HepG2 (cell line): Measurements from ENCODE around the gene UST. TPM values are rescaled to one million over a fixed set of nuclear protein-coding genes. Genes with fewer than 3 reads are reported as not detected.

Experiments used
- ATAC-seq: fragments of 200-7000 bp; cut with Tn5 transposase; 3 replicates; pipeline ENCODE4 v1.9.1; 2020; ENCODE audit warnings: mild to moderate bottlenecking, moderate library complexity
- BruUV-seq: library from RNA; stranded (reverse); fragments of 400-500 nt; replicated peaks from 2 replicates; lab custom pipeline; 2021; lab: Mats Ljungman, UMichigan
- CTCF ChIA-PET: fragments of 300-600 bp; formaldehyde crosslinking; extraction: SDS; loops from one replicate; lab custom pipeline; 2021; ENCODE audit warnings: low total read pairs, inconsistent platforms, low intra/inter-chr PET ratio; lab: Yijun Ruan, JAX
- POLR2A ChIA-PET: fragments of 350-600 bp; sonication (Branson Sonifier 250); formaldehyde crosslinking; loops from one replicate; lab custom pipeline; 2020; ENCODE audit warnings: antibody characterized with exemption, inconsistent platforms; lab: Yijun Ruan, JAX
- DNase-seq: peaks from one replicate; pipeline ENCODE4 v3.0.0-alpha.2; 2015; ENCODE audit warnings: low spot score
- FAIRE-seq: peaks from 3 replicates; lab custom pipeline; 2011; peaks lifted over from hg19 to GRCh38; lab: Jason Lieb, UNC
- H2AFZ ChIP-seq: one replicate; pipeline ENCODE4 v1.6.1; 2011; ENCODE audit warnings: low read length, inconsistent platforms
- H3K27ac ChIP-seq: fragments of 300-600 bp; 3 replicates; pipeline ENCODE4 v1.8.0; 2011; ENCODE audit warnings: mixed run types, mild to moderate bottlenecking, mixed read lengths, low read length, inconsistent platforms; ENCODE audit not compliant: insufficient read depth; ENCODE audit errors: extremely low read length
- H3K27me3 ChIP-seq, 2 experiments: fragments of 200-600 bp in 1 of 2; 2 replicates in 1 of 2; 3 replicates in 1 of 2; pipeline versions ENCODE4 v1.6.0 to v1.8.0; 2011; ENCODE audit warnings: low read length in 2 of 2, mild to moderate bottlenecking in 2 of 2, moderate library complexity in 2 of 2, inconsistent platforms in 1 of 2; ENCODE audit not compliant: insufficient read depth in 2 of 2, control insufficient read depth in 1 of 2
- H3K36me3 ChIP-seq, 2 experiments: fragments of 200-600 bp in 1 of 2; replicated peaks in 1 of 2; 2 replicates in 1 of 2; 3 replicates in 1 of 2; pipeline versions ENCODE4 v1.5.1 to v1.8.0; 2011; ENCODE audit warnings: low read length in 2 of 2, inconsistent platforms in 1 of 2; ENCODE audit not compliant: insufficient read depth in 2 of 2, control insufficient read depth in 1 of 2
- H3K4me1 ChIP-seq: 2 replicates; pipeline ENCODE4 v1.5.1; 2012; ENCODE audit warnings: low read length, inconsistent platforms; ENCODE audit not compliant: insufficient read depth
- H3K4me2 ChIP-seq: 2 replicates; pipeline ENCODE4 v1.6.0; 2011; ENCODE audit warnings: low read depth, low read length, inconsistent platforms
- H3K4me3 ChIP-seq, 3 experiments: fragments of 200-600 bp in 1 of 3; sonication (generic), shearing (Covaris generic) in 1 of 3; replicated peaks in 1 of 3; 2 replicates each; pipeline ENCODE4 v1.5.1; 2011 to 2016; ENCODE audit warnings: low read length in 3 of 3, inconsistent platforms in 2 of 3, low read depth in 2 of 3, mild to moderate bottlenecking in 2 of 3, control low read depth in 1 of 3, mixed read lengths in 1 of 3; ENCODE audit not compliant: insufficient read depth in 1 of 3
- H3K79me2 ChIP-seq: one replicate; pipeline ENCODE4 v1.6.1; 2011; ENCODE audit warnings: low read length, inconsistent platforms; ENCODE audit not compliant: insufficient read depth
- H3K9ac ChIP-seq: 2 replicates; pipeline ENCODE4 v1.6.0; 2011; ENCODE audit warnings: mild to moderate bottlenecking, low read depth, low read length, inconsistent platforms; ENCODE audit not compliant: insufficient read depth
- H3K9me3 ChIP-seq: 2 replicates; pipeline ENCODE4 v1.5.1; 2012; ENCODE audit warnings: mild to moderate bottlenecking, low read length
- H4K20me1 ChIP-seq: 2 replicates; pipeline ENCODE4 v1.6.0; 2011; ENCODE audit warnings: inconsistent platforms, mild to moderate bottlenecking, low read length, moderate library complexity; ENCODE audit not compliant: insufficient read depth
- FOXK1 ChIP-seq: sonication (generic); formaldehyde crosslinking; IDR thresholded peaks from 2 replicates; pipeline ENCODE4 v1.4.0; 2020; ENCODE audit warnings: low read depth, missing genetic modification reagents, borderline replicate concordance
- JDP2 ChIP-seq: sonication (generic); formaldehyde crosslinking; IDR thresholded peaks from 2 replicates; pipeline ENCODE4 v1.8.1; 2022; ENCODE audit warnings: missing genetic modification reagents, borderline replicate concordance
- NFYB ChIP-seq: sonication (generic); formaldehyde crosslinking; IDR thresholded peaks from 2 replicates; pipeline ENCODE4 v1.4.0; 2020; ENCODE audit warnings: missing genetic modification reagents
- NONO ChIP-seq, 2 experiments: fragments of 450-650 bp in 1 of 2; sonication (generic) in 1 of 2; formaldehyde crosslinking in 1 of 2; IDR thresholded peaks in 1 of 2; conservative IDR thresholded peaks in 1 of 2; 2 replicates each; pipeline versions ENCODE4 v1.6.1 to v1.8.0; 2017 to 2022; ENCODE audit warnings: mild to moderate bottlenecking in 1 of 2, missing genetic modification reagents in 1 of 2, moderate library complexity in 1 of 2
- TARDBP ChIP-seq: sonication (generic); formaldehyde crosslinking; IDR thresholded peaks from 2 replicates; pipeline ENCODE4 v1.8.0; 2022; ENCODE audit warnings: mild to moderate bottlenecking, missing genetic modification reagents
- ZBTB40 ChIP-seq, 2 experiments: fragments of 450-650 bp in 1 of 2; sonication (generic) in 1 of 2; formaldehyde crosslinking in 1 of 2; IDR thresholded peaks; 2 replicates each; pipeline versions ENCODE4 v1.6.1 to v1.8.0; 2016 to 2022; ENCODE audit warnings: antibody characterized with exemption in 1 of 2, mild to moderate bottlenecking in 1 of 2, missing genetic modification reagents in 1 of 2
- ZFP36 ChIP-seq: fragments of 150-350 bp; IDR thresholded peaks from 2 replicates; pipeline ENCODE4 v1.6.1; 2018; ENCODE audit warnings: borderline replicate concordance, low read length, low read depth; ENCODE audit not compliant: partially characterized antibody
- ZFP36L1 ChIP-seq: sonication (generic); formaldehyde crosslinking; IDR thresholded peaks from 2 replicates; pipeline ENCODE4 v1.8.0; 2022; ENCODE audit warnings: mild to moderate bottlenecking, missing genetic modification reagents, moderate library complexity
- ZNF724P ChIP-seq: sonication (generic); formaldehyde crosslinking; IDR thresholded peaks from 2 replicates; pipeline ENCODE4 v1.8.0; 2022; ENCODE audit warnings: missing genetic modification reagents, borderline replicate concordance
- WGBS: methylation state at CpG from one replicate; pipeline ENCODE4 v1.1.6; 2017; ENCODE audit warnings: low lambda C conversion rate; 5-methylcytosine and 5-hydroxymethylcytosine counted together
- in situ Hi-C: cut with HindIII; loops from 2 replicates; pipeline ENCODE4 v1.10.0; 2017; ENCODE audit warnings: low pct_unique_long_range_greater_than_20kb; ENCODE audit not compliant: extremely low pct_ligation_motif_present
- intact Hi-C: fragments of 100-400 bp; cut with micrococcal nuclease; formaldehyde crosslinking; loops from one replicate; pipeline ENCODE4 v1.10.0; 2022; ENCODE audit not compliant: unreplicated experiment
- polyA plus RNA-seq, 8 experiments: library from polyadenylated mRNA; depleted of rRNA in 3 of 8; stranded (reverse) in 7 of 8; unstranded in 1 of 8; fragments of >200 nt; fragmentation: Illumina TruSeq in 4 of 8; extraction: Trizol in 4 of 8; gene quantifications; 2 replicates each; pipeline versions ENCODE4 v1.2.1 to v1.2.3, GENCODE V29; 2011 to 2016; ENCODE audit warnings: low read depth in 4 of 8, missing spikeins in 1 of 8, mixed read lengths in 1 of 8; ENCODE audit not compliant: insufficient read depth in 1 of 8
- total RNA-seq, 5 experiments: library from RNA; depleted of rRNA; stranded (reverse); fragments of >200 nt; fragmentation: Illumina TruSeq; extraction: Trizol; gene quantifications; 2 replicates each; pipeline ENCODE4 v1.2.3, GENCODE V29; 2016; ENCODE audit warnings: low read depth in 1 of 5
- TF ChIP-seq, protein P1 (sequence below): sonication (generic); formaldehyde crosslinking; IDR thresholded peaks from 2 replicates; pipeline ENCODE4 v1.8.1; 2022; ENCODE audit warnings: low read depth, mild to moderate bottlenecking, missing genetic modification reagents

UST gene
- total and polyA plus RNA-seq, 2 of the 13 experiments (the other 11 are each of a cell fraction or from before 2014, with no cell fraction given), result 0.27 TPM; not detected in 1

GRCh38 chr6:148962854-148963515, 216.2 kb downstream of the UST start (continued):
- TF ChIP-seq ZBTB40 (IDR thresholded peaks at IDR 0.05) (no peak), ZBTB40 (CRISPR knock-in tag; IDR thresholded peaks at IDR 0.05) (no peak)

DNA sequence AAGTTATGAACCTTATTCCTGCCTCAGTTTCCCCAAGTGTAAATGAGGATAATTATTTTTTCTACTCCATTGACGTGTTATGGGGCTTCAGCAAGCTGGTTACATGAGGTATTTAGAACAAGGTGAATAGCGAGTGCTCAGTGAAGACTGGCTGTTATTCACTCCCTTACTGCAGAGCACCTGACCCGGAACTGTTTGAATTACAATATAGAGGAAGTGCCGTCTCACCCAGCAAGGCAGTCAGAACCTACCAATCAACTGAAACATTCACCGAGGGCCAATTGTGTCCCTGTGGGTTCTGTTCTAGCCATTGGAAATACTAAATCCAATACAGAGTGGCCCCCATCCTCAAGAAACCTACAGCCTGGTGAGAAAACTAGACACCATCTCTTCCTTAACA, 216.9 kb downstream of the UST start:
- BruUV-seq, result no TSS peak
- ATAC-seq, result no peak
- no peak for DNase-seq
- Histone ChIP-seq H3K9me3 (no peaks in the 10 kb centered on the region), H3K27me3 (peaks cover 2 to 17% of the 10 kb centered on the region in 2 experiments; a peak in 3 of 5 replicates), H3K79me2 (no peaks in the 10 kb centered on the region), H3K9ac (no peak overlapping the region), H2AFZ (no peak overlapping the region), H3K27ac (no peak overlapping the region), H4K20me1 (no peaks in the 10 kb centered on the region), H3K4me2 (no peak overlapping the region), H3K4me1 (peaks cover 26% of the 10 kb centered on the region), H3K36me3 (no peaks in the 10 kb centered on the region), H3K4me3 (no peak overlapping the region)
- intact Hi-C loops, result no loop called here
- ChIA-PET POLR2A (no interaction called here), CTCF (no interaction called here)
- 46% methylated on average over 5 of the region's 5 CpGs for WGBS
- in situ Hi-C loops, result no loop called here
- FAIRE-seq, result no peak
- no peak for TF ChIP-seq ZFP36
- TF ChIP-seq TARDBP (CRISPR knock-in tag), result no peak
- no peak for TF ChIP-seq NONO (IDR thresholded peaks at IDR 0.05)
- no peak for TF ChIP-seq NONO (CRISPR knock-in tag; conservative IDR thresholded peaks at IDR 0.05)
- TF ChIP-seq NFYB, result no peak
- TF ChIP-seq, protein P1, sequence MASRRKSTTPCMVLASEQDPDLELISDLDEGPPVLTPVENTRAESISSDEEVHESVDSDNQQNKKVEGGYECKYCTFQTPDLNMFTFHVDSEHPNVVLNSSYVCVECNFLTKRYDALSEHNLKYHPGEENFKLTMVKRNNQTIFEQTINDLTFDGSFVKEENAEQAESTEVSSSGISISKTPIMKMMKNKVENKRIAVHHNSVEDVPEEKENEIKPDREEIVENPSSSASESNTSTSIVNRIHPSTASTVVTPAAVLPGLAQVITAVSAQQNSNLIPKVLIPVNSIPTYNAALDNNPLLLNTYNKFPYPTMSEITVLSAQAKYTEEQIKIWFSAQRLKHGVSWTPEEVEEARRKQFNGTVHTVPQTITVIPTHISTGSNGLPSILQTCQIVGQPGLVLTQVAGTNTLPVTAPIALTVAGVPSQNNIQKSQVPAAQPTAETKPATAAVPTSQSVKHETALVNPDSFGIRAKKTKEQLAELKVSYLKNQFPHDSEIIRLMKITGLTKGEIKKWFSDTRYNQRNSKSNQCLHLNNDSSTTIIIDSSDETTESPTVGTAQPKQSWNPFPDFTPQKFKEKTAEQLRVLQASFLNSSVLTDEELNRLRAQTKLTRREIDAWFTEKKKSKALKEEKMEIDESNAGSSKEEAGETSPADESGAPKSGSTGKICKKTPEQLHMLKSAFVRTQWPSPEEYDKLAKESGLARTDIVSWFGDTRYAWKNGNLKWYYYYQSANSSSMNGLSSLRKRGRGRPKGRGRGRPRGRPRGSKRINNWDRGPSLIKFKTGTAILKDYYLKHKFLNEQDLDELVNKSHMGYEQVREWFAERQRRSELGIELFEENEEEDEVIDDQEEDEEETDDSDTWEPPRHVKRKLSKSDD (CRISPR knock-in tag), result no peak
- TF ChIP-seq ZFP36L1, result no peak
- TF ChIP-seq FOXK1 (CRISPR knock-in tag), result no peak
- no peak for TF ChIP-seq JDP2
- no peak for TF ChIP-seq ZNF724P (CRISPR knock-in tag)
